HCEC 1CT (cell line): Measurements from ENCODE around the gene NAT16.

Source experiments
- DNase-seq: peaks from one replicate; pipeline ENCODE4 v3.0.0-alpha.2; 2017

Gene NAT16

DNA sequence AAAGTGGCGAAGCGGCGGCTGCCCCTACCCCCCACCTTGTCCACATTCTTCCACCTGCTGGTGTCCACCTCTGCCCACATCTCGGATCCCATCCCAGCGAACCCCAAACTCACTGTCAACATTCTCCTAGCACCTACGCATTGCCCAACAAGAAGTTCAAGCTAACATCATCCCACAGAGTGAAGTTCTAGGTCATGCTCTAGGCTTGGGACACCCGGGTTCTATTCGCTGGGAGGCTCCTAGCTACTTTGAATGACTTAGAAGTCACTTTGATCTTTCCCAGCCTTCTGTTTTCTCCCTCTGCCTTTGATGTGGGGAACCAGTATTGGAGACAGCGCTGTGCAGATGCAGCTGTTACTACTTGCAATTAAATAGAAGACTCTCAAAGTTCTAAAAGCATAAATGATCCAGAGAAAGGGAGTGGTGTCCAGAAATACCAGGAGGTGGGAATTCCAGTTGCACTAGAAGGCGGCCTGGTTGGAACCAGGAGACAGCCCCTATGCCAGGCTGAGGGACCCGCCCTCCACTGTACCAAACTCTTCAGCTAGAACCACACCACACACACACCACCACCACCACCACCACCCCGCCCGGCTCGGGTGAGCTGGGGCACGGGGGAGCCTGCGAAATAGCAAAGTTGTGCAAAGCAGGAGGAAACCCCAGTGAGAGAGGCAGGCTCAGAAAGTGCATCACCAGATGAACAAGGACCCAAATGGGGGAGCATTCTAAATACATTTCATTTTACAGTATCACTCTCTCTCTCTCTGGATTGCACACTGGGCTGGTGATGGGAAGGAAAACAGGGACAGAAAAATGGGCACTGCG lies 9.3 kb downstream of the NAT16 start:
- DNase-seq: no peak

DNA sequence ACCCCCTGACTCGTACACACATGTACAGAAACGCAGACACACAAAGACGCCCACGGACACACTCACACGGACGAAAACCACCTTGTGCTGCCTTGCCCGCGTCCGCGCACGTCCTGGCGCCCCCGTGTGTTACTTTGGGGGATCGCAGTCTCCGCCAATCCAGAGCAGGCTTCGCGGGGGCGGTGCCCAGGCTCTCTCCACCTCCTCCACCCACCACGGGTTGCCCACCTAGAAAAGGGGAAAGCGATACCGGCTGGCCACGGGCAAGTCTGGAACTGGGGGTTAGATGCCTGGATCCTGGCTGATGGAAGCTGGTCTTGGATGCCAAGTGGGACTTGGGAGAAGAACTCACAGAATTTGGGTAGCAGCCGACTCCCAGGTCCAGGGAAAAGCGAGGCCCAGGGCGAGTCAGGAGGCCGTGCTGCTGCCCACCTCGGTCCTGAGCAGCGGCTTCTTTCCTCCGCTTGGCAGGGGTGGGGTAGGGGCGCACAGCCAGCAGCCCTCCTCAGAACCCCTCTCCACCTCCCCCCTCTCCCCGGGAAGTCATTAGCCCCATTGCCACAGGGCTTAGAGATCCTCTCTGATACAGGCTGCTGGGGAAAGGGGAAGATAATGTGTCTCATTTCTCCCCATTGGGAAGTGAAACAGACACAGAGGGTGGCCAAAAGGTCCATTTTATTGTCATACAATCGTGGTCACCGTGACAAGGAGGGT lies 10.1 kb downstream of the NAT16 start:
- DNase-seq: peak; percentile 47

DNA sequence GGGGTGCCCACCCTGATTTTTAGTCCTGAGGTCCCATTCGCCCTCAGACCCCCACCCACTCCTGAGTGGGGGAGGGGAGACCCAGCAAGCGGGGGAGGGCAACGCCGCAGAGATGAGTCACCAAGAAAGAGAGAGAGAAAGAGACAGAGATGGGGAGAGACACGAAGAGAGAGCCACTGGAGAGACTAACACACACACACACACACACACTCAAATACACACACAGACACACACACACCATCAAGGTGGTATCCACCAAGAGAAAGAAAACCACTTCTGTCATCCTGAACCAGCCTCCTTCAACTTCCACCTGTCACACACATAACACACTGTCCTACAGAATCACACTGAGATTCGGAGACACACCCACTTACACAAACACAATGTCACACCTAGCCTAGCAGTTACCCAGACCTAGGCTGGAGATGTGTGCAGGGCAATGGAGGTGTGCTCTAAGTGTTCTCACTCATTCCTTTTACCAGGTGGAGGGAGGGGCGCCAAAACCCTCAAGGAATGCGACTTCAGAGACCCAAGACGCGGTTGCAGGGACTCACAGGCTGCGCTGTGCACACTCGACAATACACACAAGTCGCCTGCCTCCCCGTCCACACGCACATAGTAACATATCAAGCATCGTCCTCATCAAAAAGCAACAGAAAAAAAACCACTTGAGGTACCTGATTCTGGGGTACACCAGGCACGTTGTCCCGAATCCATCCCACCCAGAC lies 10.8 kb downstream of the NAT16 start:
- DNase-seq: no peak

DNA sequence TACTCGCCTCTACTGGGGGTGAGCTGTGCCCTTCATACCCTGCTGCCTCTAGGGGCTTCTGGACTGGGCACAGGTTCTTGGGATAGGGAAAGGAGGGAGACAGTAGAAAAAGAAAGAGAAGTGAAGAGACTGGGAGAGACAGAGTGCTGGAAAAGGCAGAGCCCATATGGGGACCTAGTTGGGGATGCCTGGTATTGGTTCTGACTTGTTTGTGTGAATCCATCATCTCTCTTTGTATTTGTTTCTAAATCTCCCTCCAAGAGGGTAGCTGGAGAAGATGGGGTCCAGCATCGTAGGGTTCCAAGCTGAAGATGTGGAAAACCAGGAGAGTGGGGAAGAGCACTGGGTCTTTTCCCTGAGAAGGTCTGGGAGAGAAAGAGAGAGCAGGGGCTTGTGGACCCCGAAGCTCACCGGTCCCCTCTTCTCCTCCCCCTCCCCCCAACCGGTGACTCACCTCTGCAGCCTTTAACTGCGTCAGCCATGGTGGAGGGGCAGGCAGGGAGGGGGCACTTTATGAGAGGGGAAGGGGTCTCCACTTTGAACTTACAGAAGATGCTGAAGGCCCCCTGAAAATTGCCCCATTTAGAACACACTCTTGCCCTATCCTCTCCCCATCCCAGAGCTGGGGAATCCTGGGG lies 11.6 kb downstream of the NAT16 start:
- no peak for DNase-seq

DNA sequence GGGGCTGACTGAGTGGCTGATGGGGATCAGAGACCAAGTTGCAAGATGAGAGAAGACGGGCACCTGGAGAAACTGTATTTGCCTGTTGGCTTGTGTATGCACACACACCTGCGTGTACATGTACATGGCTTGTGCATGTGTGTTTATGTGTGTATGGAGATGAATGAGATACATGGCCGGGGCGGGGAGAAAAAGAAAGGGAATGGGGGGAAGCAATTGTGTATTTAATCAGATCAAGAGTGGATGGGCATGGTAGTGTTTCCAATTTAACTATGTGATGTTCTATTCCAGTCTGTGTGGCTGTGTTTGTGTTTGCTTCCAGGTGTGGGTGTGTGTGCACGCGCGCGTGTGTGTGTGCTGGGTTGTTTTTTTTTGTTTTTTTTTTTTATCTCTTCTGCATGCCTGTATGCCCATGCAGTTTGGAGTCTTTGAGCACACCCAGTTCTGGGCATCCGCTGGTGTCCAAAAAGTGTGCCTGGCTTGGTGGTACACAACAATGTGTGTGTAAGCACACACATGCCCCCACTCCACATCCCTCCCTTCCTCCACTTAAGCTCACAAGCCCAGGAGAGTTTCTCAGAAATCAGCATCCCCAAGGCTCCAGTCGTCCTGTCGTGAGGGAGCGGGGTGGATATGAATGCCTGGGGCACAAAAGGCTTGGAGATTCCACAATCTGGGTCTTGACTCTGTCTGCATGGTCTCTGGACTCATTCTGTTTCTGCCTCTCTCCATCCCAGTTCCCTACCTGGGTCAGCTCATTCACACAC lies 12.3 kb downstream of the NAT16 start:
- DNase-seq: no peak

DNA sequence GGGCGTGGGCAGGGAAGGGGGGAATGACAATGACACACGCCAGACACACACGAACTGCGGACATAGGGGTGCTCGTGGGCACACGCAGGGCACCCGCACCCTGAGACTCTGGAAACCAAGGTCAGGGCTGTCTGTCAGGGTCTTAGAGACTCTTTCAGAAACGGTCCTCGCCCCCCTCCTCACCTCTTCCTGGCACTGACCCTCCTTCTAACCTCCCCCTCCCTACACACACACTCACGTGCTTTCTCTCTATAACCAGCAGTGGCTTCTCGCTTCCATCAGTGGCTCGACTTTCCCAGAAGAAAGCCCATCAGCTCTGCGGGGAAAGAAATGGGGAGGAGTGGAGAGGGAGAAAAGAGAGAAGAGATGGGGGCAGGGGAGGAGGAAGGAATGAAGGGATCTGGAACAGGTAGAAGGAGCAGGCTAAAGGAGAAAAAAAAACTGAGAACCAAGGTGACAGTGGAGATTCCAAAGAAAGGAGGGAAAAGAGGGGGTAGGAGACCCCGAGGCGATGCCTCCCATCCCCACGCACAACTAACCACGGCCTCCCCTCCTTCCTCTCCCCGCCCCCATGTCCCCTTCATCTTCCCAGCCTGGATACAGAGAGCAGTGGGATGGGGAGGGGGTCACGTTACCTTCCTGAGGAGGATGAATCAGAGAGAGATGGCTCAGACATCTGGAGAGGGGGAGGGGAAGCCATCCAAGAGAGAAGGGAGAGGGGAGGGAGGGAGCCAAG lies 13.0 kb downstream of the NAT16 start:
- DNase-seq: no peak

DNA sequence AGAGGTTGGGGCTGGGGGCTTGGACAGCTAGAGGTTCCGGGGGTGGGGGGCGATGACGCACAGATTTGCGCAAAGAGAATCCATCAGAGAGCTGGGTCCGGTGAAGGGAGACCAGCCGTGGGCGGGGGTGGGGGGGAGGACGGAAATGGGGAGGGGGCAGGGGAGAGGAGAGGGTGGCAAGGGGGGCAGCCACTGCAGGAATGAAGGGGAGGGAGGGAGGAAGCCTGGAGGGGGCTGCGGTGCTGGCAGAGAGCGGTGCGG lies 13.5 kb downstream of the NAT16 start:
- no peak for DNase-seq

DNA sequence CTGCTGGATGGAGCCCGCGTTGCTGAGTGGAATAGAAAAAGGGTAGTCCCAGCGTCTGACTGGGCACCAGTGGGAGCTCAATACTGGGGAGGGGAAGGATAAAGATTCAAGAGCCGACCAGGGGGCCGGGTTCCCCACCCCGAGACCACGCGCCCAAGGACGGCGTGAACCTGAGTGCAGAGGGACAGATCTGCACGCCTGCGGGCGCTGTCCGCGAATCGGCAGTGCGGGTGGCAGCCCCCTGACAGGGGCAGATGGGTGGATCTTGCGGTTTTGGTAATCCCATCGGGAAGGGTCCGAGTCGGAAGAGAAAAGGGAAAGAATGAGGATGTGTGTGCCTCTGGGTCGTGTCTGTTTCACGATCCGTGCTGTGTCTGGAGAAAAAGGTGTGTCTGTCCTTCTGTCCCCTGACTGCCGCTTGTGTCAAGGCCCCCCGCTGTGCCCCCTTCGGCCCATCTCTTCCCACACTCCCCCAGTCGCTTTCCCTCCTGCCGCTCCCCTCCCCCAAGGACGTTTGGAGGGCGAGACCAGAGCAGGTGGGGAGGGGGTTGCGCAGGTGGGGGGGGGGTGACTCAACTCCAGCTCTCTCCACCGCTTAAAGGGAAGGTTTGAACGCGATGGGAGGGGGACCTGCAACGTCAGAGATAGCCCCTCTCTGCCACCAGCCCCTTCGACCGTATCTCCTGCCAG lies 14.0 kb downstream of the NAT16 start:
- DNase-seq: no peak

DNA sequence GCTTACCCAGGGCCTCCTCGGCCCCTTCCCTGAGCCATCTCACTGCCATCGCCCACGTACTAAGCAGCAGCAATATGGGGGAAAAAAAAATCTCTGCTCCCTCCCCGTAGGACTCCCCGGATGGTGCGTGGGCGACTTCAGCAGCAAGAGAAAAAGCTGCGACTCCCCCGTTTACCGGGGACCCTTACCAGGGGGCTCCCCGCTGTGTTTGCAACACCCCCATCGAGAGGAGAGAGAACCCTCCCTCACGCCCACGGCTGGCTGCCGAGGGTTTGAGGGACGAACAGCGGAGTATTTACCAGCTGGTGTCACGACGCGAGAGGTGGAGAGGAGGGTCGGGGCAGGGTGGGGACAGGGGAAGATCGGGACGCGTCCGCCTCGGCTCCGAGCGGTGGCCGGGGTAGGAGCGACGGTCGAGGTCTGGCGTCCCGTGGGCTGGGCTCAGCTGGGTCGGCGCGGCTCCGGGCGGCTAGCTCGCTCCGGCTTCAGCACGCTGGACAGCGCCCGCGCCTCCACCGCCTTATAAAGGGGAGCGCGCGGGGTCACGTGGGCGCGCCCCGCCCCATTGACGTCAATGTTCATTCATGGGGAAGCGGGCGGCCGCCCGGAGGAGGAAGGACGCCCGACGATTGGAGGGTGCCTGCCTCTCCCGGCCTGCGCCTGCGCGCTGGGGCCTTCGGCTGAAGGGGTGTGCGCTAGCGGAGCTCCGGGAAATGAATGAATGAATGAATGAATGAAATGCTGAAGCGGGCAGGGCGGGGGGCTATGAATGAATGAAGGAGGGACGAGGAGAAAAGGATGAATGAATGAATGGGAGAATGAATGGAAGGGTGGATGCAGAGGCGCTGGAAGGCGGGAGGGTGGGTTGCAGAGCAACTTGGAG lies 14.8 kb downstream of the NAT16 start, which contains the start of gene VGF:
TSS of gene VGF (minus strand) at position 495 of the 883 bp plus-strand sequence. CDS start 726 bp downstream, outside the sequence.
- DNase-seq: peak; percentile 95

DNA sequence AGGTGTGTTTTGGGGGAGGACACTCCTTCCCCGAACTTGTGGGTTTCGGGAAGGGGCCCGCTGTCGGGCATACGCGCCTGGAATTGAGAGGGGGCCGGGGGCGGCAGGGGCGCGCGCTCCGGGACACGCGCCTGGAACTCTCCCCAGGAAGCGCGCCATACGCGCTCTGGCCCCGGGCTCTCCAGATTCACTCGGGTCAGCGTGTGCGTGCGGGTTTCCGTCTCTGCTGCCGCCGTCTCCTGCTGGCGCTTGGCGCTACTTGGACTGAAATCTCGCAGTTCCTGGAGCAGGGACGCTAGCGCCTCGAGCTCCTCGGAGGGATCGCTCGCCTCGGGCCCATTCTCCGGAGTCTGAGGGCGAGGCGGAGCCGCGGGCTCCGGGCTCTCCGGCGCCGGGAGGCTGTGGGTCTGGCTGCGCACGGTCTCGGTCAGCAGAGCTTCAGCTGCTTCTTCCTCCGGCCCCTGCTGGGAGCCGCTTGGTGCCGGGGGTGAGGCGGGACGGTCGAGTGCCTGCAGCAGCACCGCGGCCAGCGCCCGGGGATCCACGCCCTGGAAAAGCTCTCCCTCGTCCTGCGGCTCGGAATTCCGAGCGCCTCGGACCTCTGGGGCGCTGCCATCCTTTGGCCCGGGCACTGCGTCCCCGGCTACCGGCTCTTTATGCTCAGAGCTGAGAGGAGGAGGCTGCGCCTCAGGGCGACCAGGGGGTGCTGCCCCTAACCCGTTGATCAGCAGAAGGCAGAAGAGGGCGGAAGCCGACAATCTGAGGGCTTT lies 15.8 kb downstream of the NAT16 start:
- peak; percentile 39 for DNase-seq

DNA sequence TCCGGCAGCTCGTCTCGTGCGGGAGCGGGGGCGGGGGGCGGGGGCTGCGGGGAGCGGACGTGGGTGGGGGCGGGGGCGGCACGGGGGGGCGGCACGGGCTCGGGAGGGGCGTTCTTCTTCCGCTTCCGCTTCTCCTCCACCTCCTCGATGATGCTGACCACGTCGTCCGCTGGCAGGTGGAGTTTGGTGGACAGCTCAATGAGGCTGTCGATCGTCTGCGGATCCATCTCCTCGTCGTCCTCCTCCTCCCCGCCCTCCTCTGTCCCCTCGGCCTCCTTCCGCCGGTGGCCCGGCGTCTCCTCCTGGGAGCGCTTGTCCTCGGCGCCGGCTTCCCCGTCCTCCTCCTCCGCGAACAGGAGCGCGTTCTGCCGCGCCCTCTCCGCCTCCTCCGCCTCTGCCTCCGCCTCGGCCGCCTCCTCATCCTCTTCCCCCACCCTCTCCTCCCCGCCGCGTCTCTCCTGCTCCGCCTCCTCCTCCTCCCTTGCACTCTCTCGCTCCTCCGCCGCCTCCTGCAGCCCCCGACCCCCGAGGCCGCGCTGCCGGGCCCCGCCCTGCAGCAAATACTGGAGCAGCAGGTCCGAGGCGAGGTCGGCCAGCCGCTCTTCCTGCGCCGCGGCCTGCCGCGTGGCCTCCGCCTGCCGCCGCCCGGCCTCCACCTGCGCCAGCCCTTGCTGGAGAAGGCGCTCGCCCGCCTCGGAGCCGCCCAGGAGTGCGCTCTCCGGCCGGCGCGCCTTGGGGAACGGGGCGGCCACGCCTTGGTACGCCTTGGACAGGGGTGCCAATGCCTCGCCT lies 16.6 kb downstream of the NAT16 start:
- peak; percentile 38 for DNase-seq

DNA sequence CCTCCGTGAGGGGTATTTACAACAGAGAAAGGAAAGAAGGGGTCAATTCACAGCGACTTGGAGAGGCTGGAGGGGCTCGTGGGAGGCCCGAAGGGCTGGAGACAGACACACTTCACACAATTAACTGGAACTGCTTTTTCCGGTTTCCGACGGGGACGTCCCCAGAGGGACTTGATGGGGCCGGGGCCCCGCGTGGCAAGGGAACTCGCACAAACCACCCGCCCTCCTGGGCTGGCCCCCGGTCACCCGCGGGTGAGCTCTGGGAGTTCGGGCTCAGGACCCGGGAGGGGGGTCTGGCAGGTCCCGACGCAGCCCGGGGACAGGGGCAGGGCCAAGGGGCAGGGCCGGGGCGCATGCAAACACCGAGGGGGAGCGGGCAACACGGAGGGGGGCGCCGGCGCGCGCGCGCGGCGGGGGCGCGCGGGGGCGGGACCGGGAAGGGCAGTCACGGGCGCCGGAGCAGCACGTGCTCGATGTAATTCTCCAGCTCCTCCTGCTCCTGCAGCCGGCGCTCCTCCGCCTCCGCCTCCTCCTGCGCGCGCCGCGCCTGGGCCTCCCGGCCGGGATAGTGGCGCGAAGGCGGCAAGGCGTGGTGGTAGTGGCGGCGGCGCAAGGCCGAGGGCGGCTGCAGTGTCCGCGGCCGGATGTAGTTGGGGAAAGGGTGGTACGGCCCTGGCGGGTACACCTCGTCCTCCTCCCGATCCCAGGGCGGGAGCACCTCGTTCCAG lies 17.4 kb downstream of the NAT16 start:
- DNase-seq: peak; percentile 63

DNA sequence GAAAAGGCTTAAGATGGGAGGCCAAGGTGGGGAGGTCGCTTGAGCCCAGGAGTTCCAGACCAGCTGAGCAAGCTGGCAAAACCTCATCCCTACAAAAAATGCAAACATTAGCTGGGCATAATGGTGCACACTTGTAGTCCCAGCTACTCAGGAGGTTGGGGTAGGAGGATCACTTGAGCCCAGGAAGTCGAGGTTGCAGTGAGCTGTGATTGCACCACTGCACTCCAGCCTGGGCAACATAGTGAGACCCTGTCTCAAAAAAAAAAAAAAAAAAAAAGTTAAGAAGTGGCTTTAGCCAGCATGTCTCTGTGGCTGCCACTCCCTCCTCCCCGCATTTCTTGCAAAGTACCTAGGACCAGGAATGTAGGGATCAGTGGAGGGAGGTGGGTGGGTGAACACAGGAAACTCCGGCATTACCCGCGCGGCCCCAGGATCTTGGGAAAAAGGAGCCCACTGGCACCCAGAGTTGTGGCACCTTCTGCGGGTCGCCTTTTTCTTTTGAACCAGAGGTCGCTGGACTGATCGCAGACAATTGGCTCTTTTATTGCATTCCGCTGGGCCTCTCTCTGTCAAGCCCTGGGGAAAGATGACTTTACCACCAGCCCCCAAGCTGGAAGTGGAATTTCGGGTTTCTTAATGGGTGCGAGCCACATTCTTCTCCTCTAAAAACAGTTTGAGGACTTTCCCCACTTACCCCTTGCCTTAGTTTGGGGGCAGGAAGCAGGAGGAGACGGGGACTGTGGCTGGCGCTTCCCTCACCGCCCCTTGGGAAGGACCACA lies 18.2 kb downstream of the NAT16 start:
- DNase-seq: no peak

DNA sequence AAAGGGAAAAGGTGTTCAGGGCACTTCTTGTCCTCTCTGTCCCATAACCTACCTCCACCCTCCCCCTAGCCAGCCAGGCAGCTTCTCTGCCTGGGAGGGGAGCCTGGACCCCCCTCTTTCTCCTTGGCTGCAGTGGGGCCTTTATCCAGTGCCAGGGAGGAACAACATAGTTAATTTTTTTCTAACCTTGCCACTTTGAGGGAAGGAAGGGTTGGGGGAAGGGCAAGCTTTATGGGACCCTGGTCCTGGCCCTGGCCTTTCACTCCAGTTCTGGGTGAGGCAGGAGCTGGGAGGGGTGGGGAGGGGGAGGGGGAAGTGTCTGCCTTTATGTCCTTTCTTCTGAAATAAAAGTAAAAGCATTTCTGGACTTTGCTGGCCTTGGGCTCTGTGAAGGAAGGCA lies 19.2 kb downstream of the NAT16 start:
- DNase-seq: no peak

DNA sequence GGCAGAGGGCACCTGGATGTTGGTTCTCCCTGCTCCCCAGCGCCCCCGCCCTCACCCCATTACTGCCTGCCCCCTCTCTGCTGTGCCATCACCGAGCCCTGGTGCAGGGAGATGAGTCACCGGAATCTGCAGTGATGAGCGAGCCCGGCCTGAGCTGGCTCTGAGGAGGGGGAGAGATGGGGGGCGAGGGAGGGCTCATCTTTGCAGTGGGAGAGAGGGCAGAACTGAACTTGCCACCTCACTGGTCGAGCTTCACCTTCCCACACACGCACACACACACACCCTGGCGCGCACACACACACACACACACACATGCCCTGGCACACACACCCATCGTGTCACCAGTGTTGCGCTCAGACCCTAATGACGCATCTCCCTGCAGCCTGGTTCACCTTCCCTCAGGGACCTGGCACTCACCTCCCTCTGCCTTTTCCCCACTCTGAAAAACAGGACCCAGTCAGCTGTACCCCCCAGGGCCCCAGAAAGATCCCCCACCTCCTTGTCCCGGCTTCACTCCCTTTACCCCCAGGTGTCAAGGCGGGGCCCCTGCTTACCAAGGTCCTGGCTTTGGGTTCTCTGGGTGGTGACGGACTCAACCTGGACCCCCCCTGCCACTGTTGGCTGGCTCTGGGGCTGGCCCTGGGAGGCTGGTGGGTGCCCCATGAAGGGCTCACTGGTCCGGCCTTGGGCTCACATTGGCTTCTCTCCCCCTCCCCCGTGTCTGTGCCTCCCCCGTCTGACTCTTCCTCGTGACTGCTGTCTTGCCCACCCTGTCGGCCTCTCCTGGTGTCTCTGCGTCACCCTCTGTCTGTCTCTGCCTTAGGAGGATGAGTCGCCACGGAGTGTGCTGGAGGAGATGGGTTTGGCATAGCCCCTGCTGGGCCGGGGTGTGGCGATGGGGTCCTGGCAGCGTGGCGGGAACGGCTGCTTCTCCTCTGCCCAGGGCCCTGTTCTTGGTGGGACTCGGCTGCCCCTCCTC lies 20.1 kb downstream of the NAT16 start:
- DNase-seq: no peak
